Ammon's horn (tissue), 1 donor: Measurements from ENCODE around the gene BCL7B.
"Not testable (repeated sequence)": the region's sequence is repeated elsewhere in the genome, so short reads cannot be mapped to it uniquely, and the experiment has no call there.

Experiments used
- DNase-seq: peaks from one replicate; pipeline ENCODE4 v3.0.0-alpha.2; 2016; ENCODE audit warnings: low spot score

BCL7B gene

DNA sequence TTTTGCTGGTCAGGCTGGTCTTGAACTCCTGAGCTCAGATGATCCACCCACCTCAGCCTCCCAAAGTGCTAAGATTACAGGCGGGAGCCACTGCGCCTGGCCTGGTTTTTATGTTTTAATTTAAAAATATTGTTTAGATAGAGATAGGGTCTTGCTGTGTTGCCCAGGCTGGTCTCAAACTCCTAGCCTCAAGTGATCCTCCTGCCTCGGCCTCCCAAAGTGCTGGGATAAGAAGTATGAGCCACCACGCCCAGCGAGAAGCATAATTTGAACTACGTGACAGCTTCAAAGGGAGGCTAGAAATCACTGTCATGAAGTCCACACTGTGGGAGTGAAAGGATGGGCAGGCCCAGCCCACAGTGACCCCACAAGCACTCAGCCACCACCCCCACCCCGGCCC is 21.6 kb downstream of the BCL7B start:
- not testable (repeated sequence) for DNase-seq

DNA sequence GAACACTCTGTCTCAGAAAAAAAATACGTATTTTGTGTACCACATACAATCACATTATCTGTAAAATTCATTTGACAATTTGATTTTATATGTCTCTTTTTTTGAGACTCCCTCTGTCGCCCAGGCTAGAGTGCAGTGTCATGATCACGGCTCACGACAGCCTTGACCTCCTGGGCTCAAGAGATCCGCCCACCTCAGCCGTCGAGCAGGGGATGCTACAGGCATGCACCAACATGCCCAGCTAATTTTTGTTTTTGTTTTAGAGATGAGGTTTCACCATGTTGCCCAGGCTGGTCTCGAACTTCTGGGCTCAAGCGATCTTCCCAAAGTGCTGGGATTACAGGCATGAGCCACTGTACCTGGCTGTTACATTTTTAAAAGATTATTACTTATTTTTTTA is 23.7 kb downstream of the BCL7B start:
- no peak for DNase-seq

DNA sequence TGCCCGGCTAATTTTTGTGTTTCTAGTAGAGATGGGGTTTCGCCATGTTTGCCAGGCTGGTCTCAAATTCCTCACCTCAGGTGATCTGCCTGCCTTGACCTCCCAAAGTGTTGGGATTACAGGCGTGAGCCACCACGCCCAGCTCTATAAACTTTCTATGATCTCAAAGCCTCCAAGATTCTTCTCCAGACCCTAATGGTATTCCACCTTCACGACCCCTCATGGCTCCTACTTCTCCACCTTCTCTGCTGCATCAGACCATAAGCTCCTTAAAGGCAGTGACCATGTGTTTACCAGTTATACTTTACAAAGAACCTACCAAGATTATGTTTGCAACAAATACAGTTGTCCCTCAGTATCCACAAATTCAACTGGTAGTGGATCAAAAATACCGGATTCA is 25.3 kb downstream of the BCL7B start:
- DNase-seq: no peak

DNA sequence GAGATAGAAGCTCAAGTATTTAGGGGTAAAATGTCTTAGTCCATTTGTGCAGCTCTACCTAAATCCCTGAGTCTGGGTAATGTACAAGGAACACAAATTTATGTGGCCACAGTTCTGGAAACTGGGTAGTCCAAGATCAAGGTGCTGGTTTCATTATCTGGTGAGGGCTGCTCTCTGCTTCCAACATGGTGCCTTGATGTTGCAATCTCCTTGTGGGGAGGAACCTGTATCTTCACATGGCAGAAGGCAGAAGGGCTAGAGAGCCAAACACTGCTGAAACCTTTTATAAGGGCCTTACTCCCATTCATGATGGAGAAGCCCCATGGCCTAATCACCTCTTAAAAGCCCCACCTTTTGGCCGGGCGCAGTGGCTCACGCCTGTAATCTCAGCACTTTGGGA is 26.7 kb downstream of the BCL7B start:
- no peak for DNase-seq

DNA sequence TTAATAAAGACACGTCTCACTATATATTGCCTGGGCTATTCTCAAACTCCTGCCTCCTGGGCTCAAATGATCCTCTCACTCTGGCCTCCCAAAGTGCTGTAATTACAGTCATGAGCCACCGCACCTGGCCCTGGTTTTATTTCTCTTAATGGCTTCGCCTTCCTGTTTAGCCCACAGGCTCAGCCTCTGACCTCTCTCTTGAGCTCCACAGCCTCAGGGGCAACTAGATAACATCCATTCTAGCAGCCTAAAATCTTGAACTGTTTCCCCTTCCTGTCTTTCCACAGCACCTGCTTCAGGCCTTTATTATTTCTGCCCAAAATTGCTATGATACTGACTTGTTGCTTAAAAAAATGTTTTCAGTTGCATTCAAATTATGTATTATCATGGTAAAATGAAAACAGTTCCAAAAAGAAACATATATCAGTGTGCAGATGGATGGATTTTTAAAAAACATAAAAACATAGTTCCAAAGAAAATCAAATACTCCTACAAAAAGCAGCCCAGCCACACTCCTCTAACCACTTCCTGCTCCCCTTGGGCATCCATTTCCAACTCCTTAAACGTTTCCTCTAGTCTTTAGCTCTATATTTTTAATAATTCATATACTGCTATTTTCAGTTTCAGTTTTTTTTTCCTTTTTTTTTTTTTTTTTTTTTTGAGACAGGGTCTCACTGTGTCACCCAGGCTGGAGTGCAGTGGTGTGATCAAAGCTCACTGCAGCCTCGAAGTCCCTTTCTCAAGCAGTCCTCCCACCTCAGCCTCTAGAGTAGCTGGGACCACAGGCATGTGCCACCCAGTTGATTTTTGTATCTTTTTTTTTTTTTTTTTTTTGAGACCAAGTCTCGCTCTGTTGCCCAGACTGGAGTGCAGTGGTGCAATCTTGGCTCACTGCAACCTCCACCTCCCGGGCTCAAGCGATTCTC is 30.3 kb downstream of the BCL7B start:
- DNase-seq: no peak

DNA sequence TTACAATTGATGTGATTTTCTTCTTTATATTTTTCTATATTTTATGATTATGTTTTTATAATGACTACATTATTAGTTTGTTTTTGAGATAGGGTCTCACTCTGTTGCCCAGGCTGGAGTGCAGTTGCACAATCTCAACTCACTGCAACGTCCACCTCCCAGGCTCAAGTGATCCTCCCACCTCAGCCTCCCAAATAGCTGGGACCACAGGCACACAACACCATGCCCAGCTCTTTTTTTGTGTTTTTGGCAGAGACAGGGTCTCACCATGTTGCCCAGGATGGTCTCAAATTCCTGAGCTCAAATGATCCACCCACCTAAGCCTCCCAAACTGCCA is 31.4 kb downstream of the BCL7B start:
- not testable (repeated sequence) for DNase-seq

DNA sequence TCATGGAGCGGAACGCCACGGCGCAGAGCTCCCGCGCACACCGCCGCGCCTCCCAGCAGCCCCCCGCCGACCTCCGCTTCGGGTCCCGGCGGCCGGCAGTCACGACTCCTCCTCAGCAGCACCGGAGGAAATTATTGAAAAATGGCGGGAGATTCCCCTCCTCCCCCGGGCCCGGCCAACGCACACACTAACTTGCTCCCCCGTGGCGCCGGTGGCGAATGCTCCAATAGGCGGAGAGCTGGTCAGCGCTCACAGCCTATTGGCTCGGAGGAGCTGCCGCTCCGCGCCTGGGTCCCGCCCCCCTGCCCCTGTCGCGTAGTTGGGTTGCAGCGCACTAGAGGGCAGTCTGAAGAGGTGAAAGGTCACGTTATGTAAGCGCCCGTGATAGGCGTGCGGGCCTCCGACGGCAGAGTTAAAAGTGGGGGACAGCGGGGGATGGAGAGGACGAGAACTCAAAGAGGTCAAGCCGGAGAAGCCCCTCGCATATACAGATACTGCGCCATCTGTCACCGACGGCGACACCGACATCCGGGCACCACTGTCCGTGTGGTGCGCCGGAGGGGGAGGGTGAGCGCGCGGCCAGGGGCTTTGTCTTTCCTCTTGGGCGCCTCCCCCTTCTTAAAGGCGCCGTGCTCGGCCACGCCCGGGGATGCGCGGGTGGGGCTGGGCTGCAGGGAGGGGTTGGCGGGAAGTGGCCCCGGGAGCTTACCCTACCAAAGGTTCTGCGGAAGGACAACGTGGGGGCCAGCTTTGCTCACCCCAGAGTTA is 35.2 kb downstream of the BCL7B start, which contains the start of gene BAZ1B:
Gene BAZ1B, minus strand, starts transcription at position 189 of the 768 bp plus-strand sequence. CDS start 360 bp downstream, outside the sequence.
- DNase-seq: peak; percentile 99

DNA sequence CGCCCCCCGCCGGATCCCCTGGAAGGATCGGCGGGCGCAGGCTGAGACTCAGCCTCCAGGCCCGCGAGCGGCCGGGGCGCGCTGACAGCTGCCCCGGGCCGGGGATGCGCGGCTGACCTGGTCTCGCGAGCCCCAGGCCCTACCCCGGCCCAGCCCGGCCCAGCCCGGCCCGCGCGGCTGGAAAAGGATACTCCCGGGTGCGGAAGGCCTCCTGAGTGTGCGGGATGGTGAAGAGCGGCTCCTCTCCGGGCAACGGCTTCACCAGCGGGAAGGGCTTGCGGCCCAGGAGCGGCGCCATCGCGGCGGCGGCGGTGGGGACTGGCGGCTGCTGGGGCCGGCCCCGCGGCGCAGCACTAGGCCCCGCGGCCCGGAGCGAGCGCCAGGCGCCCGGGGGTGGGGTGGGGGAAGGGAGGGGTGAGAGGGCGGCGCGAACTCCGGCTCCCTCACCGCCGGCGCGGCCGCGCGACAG is 35.8 kb downstream of the BCL7B start:
- no peak for DNase-seq

DNA sequence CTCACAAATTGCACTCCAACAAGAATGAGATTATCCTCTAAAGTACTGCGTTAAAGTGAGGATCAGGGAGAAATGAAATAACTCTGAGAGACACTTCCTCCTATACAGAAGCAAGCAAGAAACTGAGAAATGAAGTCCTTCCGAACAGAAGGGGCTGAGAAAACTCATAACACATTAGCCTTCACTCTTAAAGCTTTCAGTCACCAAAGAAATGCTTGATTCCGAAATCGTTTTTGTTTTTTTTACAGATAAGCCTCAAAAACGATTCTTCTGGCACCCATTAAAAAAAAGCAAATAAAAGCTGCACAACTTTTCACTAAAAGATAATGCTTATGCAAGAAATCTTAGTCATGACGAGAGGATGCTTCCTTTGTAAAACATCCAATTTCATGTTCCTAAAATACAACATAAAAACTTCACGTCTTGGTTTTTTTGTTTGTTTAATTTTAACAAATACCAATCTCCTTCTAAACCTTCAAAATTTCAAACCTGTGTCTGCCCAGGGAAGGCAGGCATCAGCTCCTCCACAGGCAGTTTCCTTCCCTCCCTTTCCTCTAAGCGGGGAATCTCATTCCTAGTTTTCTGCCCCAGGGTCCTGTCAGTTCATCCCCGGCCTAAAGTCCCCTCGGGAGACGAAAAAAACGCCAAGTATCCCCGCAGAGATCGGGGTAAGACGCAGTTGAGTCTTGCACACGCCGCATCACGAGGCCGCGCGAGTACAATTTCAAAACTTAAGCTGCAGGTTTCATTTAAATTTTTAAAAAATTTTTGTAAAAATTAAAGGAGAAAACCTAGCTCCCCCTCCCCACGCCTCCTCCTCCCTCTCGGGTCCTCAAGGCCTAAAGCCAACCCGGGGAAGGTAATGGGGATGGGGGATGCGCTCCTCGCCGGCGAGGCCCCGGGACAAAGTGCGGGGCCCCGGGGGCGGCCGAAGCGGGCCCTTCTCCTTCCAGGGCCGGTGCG is 36.5 kb downstream of the BCL7B start:
- no peak for DNase-seq

DNA sequence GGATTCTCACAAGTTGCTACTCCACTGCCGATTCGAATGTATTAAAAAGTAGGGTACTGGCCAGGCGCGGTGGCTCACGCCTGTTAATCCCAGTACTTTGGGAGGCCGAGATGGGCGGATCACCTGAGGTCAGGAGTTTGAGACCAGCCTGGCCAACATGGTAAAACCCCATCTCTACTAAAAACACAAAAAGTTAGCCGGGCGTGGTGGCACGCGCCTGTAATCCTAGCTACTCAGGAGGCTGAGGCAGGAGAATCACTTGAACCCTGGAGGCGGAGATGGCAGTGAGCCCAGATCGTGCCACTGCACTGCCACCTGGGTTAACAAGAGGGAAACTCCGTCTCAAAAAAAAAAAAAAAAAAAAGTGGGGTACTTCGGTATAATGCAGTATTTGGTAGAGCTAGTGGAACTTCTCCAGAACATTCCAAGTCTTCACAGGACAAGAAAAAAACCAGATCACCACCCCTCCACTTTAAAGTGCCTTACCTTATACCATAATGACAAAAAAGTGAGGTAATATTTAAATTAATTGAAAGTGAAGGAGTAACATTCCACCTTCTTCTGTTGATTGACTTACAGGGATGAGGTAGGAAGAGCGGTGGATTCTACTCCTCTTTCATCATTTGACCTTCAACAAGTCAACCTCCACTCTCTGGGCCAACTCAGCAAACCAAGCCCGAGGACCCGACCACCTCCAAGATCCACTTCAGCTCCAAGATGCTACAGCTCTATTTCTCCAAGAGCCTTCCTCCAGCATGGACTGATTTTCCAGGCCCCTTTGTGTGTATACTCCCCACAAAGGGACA is 37.4 kb downstream of the BCL7B start:
- DNase-seq: no peak

DNA sequence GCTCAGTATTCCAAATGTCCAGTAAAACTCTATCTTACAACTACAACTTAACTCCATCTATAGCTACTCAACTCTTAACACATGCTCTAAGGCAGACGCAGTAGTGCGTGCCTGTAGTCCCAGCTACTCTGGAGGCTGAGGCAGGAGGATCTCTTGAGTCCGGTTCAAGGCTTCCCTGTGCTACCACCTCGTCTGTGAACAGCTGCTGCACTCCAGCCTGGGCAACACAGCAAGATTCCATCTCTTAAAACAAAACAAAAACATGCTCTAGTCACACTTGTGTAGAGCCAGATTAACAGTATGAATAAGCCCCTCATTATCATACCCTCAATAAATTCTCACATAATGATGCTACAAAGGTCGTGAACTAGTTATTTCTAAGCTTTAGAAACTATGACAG is 39.0 kb downstream of the BCL7B start:
- no peak for DNase-seq

DNA sequence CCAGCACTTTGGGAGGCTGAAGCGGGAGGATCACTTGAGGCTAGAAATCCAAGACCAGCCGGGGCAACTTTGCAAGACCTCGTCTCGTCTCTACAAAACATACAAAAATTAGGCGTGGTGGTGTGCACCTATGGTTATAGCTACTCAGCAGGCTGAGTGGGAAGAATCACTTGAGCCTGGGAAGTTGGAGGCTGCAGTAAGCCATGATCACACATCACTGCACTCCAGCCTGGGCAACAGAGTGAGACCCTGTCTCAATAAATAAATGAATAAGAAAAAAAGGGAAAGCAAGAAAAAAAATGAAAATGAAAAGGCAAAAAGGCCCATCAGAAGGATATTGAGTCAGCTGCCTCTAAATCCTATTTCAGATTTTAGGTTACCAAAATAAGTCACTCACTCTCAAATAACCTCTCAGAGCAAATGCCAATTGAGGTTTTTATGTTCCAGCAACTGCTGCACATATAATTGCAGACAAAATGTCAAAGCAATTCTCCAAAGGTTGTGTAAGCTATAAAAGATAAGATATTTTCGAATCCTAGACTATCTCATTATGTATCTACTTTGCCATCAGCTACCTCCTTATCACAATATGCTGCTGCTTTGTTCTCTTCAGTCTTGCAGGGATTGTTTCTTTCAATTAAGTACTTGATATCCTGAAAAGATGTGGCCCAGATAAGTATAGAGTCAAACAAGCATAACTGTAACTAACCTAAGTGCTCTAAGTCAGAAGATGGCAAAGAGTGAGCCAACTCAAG is 40.1 kb downstream of the BCL7B start:
- DNase-seq: no peak

DNA sequence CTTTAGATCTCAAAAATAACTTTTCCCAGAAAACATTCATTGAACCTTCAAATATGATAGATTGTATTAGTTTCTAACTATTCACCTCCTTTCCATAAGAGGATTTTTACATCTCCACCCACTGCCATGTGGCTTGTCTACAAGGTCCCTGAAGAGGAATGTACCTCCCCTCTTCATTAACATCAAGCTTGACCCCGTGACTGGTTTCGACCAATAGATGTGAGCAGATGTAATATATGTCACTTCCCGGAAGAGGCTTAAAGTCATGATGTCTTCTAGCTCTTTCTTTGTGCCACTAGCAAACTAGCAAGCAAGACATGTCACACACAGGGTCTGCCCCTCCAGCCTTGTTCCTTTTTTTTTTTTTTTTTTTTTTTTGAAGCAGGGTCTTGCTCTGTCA is 42.3 kb downstream of the BCL7B start:
- no peak for DNase-seq

DNA sequence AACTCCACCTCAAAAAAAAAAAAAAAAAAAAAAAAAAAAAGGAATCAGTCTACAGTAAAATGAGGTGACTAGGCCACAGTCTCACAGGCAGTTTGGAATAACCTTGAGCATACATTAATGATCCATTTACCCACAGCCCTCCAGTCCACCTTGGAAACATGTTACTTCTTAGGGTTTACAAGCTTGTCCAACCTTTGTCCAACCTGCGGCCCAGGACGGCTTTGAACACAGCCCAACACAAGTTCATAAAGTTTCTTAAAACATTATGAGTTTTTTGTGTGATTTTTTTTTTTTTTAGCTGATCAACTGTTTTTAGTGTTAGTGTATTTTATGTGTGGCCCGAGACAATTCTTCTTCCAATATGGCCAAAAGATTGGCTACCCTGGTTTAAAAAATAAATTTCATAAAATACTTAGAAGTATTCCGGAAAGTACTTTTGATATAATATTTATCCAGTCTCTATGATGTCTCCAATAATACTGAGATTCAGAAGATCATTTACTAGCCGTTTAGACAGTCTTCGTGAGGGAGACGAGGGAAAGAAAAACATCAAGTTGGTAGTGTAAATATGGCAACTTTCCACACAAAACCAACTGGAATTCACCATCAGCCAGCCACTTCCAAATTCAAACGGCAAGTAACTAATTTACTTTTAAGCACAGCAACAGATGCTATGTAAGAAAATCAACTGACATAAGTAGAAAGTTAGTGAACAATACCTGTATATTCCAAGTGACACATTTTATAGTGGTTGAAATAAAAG is 45.3 kb downstream of the BCL7B start:
- DNase-seq: no peak

DNA sequence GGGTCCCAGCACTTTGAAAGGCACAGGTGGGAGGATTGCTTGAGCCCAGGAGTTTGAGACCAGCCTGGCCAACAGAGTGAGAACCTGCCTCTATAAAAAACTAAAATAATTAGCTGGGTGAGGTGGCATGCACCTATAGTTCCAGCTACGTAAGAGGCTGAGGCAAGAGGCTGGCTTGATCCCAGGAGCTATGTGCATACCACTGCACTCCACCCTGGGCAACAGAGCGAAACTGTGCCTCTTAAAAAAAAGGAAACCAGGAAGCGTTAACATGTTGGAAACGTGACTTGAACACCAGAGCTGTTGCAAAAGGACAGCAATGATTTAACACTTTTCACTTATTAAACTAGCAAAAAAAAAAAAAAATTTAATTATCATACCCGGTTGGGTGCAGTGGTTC is 48.0 kb downstream of the BCL7B start:
- DNase-seq: no peak

DNA sequence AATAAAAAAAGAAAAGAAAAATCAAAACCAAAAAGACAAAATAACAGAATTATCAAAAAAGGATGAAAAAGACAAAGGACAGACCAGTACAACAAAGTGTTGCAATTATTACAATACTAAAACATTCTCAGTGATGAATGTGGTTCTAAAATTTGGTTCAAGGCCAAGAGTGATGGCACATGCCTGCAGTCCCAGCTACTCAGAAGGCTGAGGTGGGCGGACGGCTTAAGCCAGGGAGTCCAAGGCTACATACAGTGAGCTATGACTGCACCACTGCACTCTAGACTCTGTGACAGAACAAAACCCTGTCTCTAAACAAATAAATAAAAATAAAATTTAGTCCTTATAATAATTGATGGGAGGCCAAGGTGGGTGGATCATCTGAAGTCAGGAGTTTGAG is 49.9 kb downstream of the BCL7B start:
- DNase-seq: no peak

DNA sequence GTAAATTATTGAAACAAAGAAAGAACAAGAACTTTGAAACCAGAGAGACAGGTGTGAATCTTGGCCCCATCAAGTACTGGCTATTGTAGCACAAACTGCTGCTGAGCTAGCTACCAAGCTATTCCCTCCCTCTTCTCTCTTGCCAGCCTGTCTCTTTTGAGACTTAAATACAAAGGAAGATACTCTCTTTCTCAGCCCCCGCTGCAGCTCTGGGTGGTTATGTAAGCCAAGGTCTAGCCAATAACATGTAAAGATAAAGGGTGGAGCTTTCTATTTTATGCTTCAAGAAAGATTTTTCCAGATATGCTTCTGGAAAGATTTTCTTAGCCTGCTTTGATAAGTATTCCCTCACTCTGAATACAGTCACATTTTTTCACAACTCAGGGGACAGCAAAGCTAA is 52.6 kb downstream of the BCL7B start:
- DNase-seq: peak; percentile 11

DNA sequence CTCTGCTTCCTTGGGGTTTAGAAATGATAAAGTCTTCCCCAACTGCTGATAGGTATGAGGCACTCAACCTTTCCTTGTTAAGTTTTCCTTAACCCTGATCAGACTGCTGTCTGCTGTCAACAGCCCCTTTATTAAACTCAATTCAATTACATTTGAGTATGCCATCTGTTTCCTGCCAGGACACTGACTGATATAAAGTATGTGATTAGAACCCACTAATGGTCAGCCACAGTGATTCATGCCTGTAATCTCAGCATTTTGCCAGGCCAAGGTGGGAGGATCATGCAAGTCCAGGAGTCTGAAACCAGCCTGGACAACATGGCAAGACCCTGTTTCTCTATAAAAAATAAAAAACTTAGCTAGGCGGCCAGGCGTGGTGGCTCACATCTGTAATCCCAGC is 53.5 kb downstream of the BCL7B start:
- no peak for DNase-seq

DNA sequence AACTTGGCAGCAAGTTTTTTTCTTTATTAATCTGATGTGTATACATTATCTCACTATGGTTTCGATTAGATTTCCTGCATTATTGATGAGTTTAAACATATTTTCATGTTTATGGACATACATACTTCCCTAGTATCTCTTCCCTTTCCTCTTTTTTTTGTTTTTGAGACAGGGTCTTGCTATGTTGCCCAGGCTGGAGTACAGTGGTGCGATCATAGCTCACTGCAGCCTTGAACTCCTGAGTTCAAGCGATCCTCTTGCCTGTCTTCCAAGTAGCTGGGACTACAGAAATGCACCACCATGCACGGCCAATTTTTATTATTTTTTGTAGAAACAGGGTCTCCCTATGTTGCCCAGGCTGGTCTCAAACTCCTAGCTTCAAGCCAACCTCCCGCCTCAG is 54.3 kb downstream of the BCL7B start:
- DNase-seq: no peak

DNA sequence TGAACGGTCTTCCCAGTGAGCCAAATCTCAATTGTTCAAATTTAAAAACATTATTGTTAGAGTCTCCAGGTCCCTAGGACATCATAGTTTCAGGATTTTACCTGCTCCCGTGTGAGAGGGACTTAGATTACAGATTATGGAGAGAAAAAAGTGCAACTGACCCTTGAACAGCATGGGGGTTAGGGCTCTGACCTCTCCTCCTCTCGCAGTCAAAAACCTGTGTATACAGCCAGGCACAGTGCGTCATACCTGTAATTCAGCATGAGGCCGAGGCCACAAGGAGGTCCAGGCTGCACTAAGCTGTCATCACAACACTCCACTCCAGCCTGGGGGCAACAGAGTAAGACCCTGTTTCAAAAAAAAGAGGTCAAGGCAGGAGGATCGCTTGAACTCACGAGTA is 60.9 kb downstream of the BCL7B start:
- DNase-seq: no peak
